GM11168 (cell line): ENCODE measurements around the gene OR52B6.
"Not testable (repeated sequence)": the region's sequence is repeated elsewhere in the genome, so short reads cannot be mapped to it uniquely, and the experiment has no call there.

Experiments used
- in situ Hi-C: fragments of 300-500 bp; cut with MboI; formaldehyde crosslinking; loops from one replicate; pipeline ENCODE4 v1.12.0; 2022; ENCODE audit warnings: low sequenced_read_pairs; ENCODE audit not compliant: unreplicated experiment

Gene OR52B6

DNA sequence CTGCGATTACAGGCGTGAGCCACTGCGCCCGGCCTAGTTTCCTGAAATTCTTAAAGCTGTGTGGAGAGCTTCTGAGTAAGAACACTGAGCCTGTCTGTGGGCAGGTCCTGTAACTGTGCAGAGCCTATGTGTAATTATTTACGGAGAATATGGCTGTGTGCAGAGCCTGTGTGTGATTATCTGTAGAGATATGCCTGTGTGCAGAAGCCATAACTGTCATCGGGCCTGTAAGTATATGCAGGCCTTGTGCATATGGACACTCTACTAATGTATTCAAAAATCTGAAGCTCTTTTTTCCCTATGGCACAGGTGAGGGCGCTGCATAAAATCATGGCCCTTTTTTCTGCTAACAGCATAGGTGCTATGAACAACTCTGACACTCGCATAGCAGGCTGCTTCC lies at the start of gene OR52B6:
Gene OR52B6, plus strand, starts transcription at position 301 of the 400 bp plus-strand sequence. Its CDS starts 0 bp downstream, at position 301.
- in situ Hi-C loops = no loop called here

DNA sequence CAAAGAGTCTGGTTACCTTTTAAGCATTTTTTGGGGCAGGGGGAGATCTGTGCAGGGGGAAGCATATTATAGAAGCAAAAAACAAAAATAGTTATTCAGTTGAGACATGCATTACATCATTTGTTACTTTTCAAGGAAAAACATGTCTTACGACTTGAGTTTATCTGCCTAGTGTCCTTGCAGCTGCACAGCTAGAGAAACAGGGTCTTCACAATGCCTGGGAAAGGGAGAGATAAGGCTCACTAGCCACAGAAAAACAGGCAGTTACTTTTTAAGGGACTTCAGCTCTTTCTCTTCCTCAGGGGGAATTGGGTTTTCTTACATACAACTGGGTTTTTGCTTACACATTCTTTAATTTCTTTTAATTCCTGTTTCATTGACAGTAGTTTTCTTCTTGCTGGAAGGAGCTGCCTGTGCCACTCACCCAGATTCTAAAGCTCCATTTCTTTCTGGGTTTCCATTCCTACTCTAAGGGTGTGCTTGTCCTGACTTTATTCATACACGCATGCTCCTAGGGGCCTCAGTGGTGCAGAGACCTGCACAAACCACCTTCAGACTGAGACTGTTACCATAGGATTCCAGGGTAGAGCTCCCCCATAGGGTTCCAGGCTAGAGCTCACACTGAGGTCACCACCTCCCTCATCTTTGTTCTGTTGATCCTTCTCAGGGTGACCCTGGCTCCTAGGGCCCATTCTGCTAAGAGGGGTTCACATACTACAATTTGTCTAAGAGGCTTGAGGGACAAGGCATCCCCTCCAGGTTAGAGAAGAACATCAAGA lies 49.4 kb upstream of the OR52B6 start:
- in situ Hi-C loops = no loop called here

DNA sequence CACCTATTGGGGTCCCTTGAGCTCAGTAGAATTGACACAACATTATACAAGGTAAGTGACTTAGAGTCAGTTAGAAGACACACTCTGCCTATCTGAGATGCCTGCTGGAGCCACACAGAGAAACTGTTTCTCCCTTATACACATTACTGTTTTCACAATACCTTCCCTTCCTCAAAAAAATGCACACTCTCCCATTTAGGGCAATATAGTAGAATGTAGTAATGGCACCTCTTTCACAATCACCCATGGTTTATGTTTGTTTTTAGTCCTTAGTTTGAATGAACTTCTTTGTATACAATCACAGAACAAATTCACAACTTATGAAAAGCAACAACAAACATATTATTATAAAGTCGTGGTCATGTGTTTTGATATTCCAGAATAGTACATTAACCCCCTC lies 46.6 kb upstream of the OR52B6 start:
- in situ Hi-C loops = no loop called here

GRCh38 chr11:5536482-5536881 lies 44.2 kb upstream of the OR52B6 start:
- in situ Hi-C loops = no loop called here

GRCh38 chr11:5541427-5541826 lies 39.2 kb upstream of the OR52B6 start:
- in situ Hi-C loops = no loop called here

- in situ Hi-C loops = no loop called here
Observed at GRCh38 chr11:5546457-5546856, 34.2 kb upstream of the OR52B6 start.

DNA sequence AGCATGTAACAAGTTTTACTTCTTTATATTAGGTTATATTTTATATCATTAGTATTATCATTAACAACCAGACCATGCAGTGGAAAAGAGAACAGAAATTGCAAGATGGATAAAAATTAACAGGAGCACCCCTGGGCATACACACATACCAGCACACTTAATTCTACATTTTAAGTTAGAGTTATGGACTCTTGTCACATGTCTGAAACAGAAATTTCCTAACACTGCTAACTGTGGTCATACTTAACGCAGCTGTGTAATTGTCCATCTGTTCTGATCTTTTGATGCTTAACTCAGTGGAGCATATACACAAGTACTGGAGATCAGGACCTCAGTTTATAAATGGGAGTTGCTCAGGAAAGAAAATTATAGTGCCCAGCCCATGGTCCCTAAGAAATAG lies 32.7 kb upstream of the OR52B6 start:
- in situ Hi-C loops = no loop called here

- in situ Hi-C loops = no loop called here
Observed at GRCh38 chr11:5548440-5548839, 32.2 kb upstream of the OR52B6 start, which contains the start of gene OR52H1. Gene OR52H1, minus strand, starts transcription at chr11:5548540. Its CDS starts 3,035 bp downstream, at chr11:5545505.

DNA sequence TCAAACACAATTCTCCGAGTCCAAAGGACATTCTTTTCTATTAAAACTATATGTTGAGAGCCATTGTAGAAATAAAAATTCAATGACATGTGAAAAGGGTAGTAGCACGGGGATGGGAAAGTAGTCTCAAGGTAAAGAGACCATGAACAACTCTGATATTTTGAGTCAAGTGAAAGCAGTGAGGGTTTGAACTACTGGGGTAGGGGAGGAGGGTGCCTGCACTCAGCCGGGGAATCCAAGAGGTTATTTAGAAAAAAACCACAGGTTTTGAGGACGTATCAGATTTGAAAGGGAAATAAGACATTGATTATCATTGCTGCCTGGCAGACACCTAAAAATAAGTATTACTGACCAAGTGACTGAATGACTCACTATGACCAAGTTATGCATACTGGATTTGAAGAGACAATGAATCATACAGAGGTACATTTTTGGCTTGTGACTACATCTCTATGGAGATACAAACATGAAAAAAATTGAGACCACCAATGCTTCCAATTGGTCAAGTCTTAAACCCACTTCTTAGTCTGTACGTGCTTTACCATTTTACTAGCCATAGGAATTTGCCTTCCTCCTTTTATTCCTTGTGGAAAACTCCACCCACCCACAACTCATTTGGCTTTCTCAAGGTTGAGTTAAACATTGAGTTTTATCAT lies 30.1 kb upstream of the OR52B6 start:
- in situ Hi-C loops = no loop called here

- in situ Hi-C loops = no loop called here
Observed at GRCh38 chr11:5553343-5553742, 27.3 kb upstream of the OR52B6 start.

GRCh38 chr11:5556596-5557188 lies 24.0 kb upstream of the OR52B6 start:
- in situ Hi-C loops = no loop called here

DNA sequence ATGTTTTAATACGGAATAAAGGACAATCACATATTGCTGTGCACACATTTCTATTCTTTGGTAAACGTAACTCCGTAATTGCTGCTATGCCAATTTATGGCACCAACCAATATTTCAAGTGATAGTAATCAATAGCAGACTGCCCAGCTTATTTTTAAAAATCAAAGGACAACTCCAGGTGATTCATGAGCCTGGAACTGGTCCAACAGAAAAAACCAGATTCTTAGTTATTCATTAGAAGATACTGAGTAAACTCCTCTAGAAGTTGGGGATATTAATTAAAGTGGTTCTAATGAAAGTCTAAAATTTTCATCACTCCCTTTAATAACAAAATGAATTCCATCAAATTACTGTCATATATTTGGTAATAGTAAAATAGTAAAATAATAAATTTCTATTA lies 22.9 kb upstream of the OR52B6 start:
- in situ Hi-C loops = no loop called here

DNA sequence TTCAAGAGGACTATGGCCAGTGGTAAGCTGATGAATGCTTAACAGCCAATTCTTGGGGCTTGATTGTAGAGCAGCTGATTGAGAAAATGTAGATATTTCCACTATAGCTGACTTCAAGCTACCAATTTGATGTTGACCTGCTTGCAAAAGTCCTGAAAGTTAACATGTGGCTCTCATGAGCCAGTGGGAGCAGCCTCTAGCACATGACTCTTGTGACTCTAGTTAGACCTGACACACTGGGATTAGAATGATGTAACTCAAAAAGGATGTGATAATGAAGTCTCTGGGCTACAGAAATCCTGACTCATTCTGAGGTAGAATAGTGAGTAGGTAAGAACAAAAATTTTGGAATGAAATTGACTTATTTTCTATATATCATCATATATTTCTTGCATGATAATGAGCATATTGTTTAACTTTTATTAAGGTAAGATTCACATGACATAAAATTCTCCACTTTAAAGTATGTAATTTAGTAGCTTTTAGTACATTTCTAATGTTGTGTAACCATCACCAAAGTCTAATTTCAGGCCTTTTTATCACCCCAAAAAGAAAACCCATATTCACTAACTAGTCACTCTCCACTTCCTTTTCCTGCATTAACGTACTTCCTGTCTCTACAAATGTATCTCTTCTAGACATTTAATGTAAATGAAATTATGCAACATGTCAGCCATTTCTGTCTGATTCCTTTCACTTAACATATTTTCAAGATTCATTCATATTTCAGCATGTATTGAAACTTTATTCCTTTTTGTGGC lies 16.2 kb upstream of the OR52B6 start:
- in situ Hi-C loops = no loop called here

DNA sequence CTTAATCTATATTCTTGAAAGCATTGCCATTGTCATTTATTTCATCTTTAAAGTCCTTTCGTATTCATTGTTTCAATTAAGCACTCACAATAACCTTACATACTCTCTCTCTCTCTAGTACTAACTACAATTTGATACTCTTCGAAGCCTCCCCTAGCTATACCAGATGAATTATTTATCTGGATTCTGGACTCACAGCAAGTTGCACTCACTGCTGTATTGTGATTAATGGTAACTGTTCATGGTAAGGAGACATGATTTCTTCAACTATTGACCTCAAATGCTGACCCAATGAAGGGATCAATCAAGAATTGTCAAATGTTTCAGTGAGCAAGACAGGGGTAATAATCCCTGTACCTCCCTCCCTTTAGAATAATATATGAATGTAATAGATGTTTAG lies 6.0 kb upstream of the OR52B6 start:
- in situ Hi-C loops = no loop called here

DNA sequence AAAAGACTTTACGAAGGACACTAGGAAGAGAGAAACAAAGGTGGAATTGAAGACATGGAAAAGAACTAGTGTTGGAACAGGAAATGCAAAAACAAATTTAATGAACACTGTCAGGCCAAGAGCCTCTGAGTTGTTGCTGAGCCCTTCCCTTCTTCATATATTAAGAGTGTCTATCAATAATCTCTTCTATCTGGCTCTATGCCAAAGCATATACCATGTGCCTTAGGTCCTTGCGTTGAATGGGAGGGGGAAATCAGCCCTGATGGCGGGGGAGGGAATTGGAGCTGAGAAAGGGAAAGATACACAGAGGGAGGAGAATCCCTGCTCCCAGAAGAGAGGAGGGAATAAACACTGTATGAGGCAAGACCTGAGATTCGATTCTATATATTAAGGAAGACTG lies 5.5 kb upstream of the OR52B6 start:
- in situ Hi-C loops = no loop called here

GRCh38 chr11:5577101-5577500 lies 3.6 kb upstream of the OR52B6 start:
- in situ Hi-C loops = no loop called here

DNA sequence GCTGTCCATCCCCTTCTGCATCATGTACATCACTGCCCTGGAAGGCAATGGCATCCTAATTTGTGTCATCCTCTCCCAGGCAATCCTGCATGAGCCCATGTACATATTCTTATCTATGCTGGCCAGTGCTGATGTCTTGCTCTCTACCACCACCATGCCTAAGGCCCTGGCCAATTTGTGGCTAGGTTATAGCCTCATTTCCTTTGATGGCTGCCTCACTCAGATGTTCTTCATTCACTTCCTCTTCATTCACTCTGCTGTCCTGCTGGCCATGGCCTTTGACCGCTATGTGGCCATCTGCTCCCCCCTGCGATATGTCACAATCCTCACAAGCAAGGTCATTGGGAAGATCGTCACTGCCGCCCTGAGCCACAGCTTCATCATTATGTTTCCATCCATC lies 337 bp downstream of the OR52B6 start:
- in situ Hi-C loops = no loop called here

DNA sequence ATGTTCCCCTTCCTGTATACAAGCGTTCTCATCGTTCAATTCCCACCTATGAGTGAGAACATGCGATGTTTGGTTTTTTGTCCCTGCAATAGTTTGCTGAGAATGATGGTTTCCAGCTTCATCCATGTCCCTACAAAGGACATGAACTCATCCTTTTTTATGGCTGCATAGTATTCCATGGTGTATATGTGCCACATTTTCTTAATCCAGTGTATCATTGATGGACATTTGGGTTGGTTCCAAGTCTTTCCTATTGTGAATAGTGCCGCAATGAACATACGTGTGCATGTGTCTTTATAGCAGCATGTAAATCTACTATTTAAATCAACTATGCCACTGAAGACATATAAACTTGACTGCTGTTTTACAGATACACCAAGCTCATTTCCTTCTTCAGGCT lies 3.8 kb downstream of the OR52B6 start:
- in situ Hi-C loops = not testable (repeated sequence)

DNA sequence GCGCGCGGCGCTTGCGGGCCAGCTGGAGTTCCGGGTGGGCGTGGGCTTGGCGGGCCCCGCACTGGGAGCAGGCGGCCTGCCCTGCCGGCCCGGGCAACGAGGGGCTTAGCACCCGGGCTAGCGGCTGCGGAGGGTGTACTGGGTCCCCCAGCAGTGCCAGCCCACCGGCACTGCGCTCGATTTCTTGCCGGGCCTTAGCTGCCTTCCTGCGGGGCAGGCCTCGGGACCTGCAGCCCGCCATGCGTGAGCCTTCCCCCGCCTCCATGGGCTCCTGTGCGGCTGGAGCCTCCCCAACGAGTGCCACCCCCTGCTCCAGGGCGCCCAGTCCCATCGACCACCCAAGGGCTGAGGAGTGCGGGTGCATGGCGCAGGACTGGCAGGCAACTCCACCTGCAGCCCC lies 9.2 kb downstream of the OR52B6 start:
- in situ Hi-C loops = not testable (repeated sequence)

- in situ Hi-C loops = no loop called here
Observed at GRCh38 chr11:5591613-5592012, 10.9 kb downstream of the OR52B6 start.

DNA sequence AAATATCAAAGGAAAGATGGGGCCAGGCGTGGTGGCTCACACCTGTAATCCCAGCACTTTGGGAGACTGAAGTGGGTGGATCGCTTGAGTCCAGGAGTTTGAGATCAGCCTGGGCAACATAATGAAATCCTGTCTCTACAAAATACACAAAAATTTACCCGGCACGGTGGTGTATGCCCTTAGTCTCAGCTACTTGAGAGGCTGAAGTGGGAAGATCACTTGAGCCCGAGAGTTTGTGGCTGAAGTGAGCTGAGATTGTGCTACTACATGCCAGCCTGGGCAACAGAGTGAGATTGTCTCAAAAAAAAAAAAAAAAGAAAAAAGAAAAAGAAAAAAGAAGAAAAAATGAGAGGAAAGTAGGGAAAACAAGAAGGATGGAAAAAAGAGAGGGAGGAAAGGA lies 11.9 kb downstream of the OR52B6 start:
- in situ Hi-C loops = no loop called here
